ENCODE data around the gene OPALIN.

DNA sequence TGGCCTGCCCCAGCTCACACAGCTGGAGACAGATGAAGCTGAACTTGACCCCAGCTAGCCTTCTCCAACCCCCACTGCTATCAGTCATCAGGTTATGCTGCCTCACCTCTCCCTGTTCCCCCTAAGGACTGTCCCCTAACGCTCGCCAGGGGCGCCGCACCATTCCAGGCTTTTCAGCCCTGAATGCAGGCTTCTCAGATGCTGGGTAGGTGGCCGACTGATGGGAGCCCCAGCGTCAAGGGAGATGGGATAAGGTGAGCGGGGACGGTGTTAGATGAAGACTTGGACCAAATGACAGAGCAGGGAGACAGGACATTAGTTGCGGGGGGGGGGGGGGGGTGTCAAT lies 15.8 kb upstream of the OPALIN start:
- TF ChIP-seq, protein P1, sequence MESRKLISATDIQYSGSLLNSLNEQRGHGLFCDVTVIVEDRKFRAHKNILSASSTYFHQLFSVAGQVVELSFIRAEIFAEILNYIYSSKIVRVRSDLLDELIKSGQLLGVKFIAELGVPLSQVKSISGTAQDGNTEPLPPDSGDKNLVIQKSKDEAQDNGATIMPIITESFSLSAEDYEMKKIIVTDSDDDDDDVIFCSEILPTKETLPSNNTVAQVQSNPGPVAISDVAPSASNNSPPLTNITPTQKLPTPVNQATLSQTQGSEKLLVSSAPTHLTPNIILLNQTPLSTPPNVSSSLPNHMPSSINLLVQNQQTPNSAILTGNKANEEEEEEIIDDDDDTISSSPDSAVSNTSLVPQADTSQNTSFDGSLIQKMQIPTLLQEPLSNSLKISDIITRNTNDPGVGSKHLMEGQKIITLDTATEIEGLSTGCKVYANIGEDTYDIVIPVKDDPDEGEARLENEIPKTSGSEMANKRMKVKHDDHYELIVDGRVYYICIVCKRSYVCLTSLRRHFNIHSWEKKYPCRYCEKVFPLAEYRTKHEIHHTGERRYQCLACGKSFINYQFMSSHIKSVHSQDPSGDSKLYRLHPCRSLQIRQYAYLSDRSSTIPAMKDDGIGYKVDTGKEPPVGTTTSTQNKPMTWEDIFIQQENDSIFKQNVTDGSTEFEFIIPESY (IDR thresholded peaks at IDR 0.05): no peak
- TF ChIP-seq, protein P2, sequence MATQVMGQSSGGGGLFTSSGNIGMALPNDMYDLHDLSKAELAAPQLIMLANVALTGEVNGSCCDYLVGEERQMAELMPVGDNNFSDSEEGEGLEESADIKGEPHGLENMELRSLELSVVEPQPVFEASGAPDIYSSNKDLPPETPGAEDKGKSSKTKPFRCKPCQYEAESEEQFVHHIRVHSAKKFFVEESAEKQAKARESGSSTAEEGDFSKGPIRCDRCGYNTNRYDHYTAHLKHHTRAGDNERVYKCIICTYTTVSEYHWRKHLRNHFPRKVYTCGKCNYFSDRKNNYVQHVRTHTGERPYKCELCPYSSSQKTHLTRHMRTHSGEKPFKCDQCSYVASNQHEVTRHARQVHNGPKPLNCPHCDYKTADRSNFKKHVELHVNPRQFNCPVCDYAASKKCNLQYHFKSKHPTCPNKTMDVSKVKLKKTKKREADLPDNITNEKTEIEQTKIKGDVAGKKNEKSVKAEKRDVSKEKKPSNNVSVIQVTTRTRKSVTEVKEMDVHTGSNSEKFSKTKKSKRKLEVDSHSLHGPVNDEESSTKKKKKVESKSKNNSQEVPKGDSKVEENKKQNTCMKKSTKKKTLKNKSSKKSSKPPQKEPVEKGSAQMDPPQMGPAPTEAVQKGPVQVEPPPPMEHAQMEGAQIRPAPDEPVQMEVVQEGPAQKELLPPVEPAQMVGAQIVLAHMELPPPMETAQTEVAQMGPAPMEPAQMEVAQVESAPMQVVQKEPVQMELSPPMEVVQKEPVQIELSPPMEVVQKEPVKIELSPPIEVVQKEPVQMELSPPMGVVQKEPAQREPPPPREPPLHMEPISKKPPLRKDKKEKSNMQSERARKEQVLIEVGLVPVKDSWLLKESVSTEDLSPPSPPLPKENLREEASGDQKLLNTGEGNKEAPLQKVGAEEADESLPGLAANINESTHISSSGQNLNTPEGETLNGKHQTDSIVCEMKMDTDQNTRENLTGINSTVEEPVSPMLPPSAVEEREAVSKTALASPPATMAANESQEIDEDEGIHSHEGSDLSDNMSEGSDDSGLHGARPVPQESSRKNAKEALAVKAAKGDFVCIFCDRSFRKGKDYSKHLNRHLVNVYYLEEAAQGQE (IDR thresholded peaks at IDR 0.05): no peak
- TF ChIP-seq FOXA1 (IDR thresholded peaks at IDR 0.05): no peak
- TF ChIP-seq, protein P3, sequence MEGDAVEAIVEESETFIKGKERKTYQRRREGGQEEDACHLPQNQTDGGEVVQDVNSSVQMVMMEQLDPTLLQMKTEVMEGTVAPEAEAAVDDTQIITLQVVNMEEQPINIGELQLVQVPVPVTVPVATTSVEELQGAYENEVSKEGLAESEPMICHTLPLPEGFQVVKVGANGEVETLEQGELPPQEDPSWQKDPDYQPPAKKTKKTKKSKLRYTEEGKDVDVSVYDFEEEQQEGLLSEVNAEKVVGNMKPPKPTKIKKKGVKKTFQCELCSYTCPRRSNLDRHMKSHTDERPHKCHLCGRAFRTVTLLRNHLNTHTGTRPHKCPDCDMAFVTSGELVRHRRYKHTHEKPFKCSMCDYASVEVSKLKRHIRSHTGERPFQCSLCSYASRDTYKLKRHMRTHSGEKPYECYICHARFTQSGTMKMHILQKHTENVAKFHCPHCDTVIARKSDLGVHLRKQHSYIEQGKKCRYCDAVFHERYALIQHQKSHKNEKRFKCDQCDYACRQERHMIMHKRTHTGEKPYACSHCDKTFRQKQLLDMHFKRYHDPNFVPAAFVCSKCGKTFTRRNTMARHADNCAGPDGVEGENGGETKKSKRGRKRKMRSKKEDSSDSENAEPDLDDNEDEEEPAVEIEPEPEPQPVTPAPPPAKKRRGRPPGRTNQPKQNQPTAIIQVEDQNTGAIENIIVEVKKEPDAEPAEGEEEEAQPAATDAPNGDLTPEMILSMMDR (IDR thresholded peaks at IDR 0.05; ENCODE audit: low read depth, low read length, missing input control): no peak
- no peak for TF ChIP-seq GABPA (IDR thresholded peaks at IDR 0.05 in 1 of 2, conservative IDR thresholded peaks at IDR 0.05 in 1 of 2)
- no peak for TF ChIP-seq EGR1 (IDR thresholded peaks at IDR 0.05; ENCODE audit: low read depth in 2 of 2)
- no peak for TF ChIP-seq HNF4A (conservative IDR thresholded peaks at IDR 0.05)
- TF ChIP-seq TAF1 (conservative IDR thresholded peaks at IDR 0.05): no peak
- TF ChIP-seq RAD21 (IDR thresholded peaks at IDR 0.05): no peak
- TF ChIP-seq YY1 (IDR thresholded peaks at IDR 0.05): no peak
- no peak for TF ChIP-seq NR2F2 (IDR thresholded peaks at IDR 0.05)
- TF ChIP-seq, protein P4, sequence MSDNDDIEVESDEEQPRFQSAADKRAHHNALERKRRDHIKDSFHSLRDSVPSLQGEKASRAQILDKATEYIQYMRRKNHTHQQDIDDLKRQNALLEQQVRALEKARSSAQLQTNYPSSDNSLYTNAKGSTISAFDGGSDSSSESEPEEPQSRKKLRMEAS (IDR thresholded peaks at IDR 0.05): no peak
- TF ChIP-seq JUND (IDR thresholded peaks at IDR 0.05): no peak
- no peak for TF ChIP-seq SP1 (IDR thresholded peaks at IDR 0.05)
